Gastrocnemius medialis (tissue), 4 donors: ENCODE data around the gene SLC4A9. TPM values are rescaled to one million over a fixed set of nuclear protein-coding genes. Genes with fewer than 3 reads are reported as not detected.

Experiments
- ATAC-seq, 2 donors: fragments of 150-250 bp; one replicate each; pipeline ENCODE4 v1.9.1; 2016
- DNase-seq, 2 donors: peaks; one replicate each; pipeline ENCODE4 v3.0.0-alpha.2; 2019
- H3K27ac ChIP-seq, 4 donors: fragments of 200-600 bp; sonication (generic); 1 replicate in 1 of 4; 2 replicates in 3 of 4; pipeline ENCODE4 v1.5.1; 2016 to 2018; ENCODE audit warnings: mild to moderate bottlenecking in 2 of 4, moderate library complexity in 1 of 4
- H3K27me3 ChIP-seq, 3 donors: fragments of 200-600 bp; sonication (generic) in 2 of 3; 1 replicate in 1 of 3; 2 replicates in 2 of 3; pipeline versions ENCODE4 v1.5.1 to v1.6.0; 2016 to 2019; ENCODE audit warnings: mild to moderate bottlenecking in 1 of 3, moderate library complexity in 1 of 3
- H3K36me3 ChIP-seq, 2 donors: fragments of 200-600 bp; sonication (generic) in 1 of 2; one replicate each; pipeline ENCODE4 v1.5.1; 2017 to 2018
- H3K4me1 ChIP-seq, 2 donors: fragments of 200-600 bp; sonication (generic) in 1 of 2; one replicate each; pipeline ENCODE4 v1.5.1; 2016 to 2017; ENCODE audit warnings: mild to moderate bottlenecking in 2 of 2
- H3K4me3 ChIP-seq, 4 donors: fragments of 200-600 bp; sonication (generic) in 3 of 4; 1 replicate in 1 of 4; 2 replicates in 3 of 4; pipeline ENCODE4 v1.5.1; 2016 to 2019; ENCODE audit warnings: mild to moderate bottlenecking in 2 of 4
- H3K9me3 ChIP-seq, 3 donors: fragments of 200-600 bp; sonication (generic) in 2 of 3; 1 replicate in 1 of 3; 2 replicates in 2 of 3; pipeline ENCODE4 v1.5.1; 2016 to 2019
- POLR2A ChIP-seq, 2 donors: fragments of 450-650 bp; IDR thresholded peaks; one replicate each; pipeline ENCODE4 v1.6.1; 2017; ENCODE audit warnings: antibody characterized with exemption in 2 of 2, mild to moderate bottlenecking in 2 of 2, moderate library complexity in 2 of 2
- in situ Hi-C, 4 donors: fragments of 200-750 bp; cut with MboI; loops; one replicate each; pipeline versions ENCODE4 v1.15.0 to v1.8.0; 2017; ENCODE audit warnings: low sequenced_read_pairs in 4 of 4
- intact Hi-C: fragments of 100-400 bp; cut with DNase I; formaldehyde crosslinking; loops from one replicate; pipeline ENCODE4 v1.15.1; 2023; ENCODE audit warnings: low total_unique reads
- total RNA-seq, 4 donors: library from RNA; depleted of rRNA; stranded (reverse); fragments of >200 nt; gene quantifications; one replicate each; pipeline versions ENCODE4 v1.1.0 to v1.2.3, GENCODE V29; 2016
- TF ChIP-seq, protein P1 (sequence below), 5 experiments: fragments of 450-650 bp in 3 of 5; fragments of 200-600 bp in 2 of 5; sonication (generic) in 2 of 5; IDR thresholded peaks in 4 of 5; conservative IDR thresholded peaks in 1 of 5; 1 replicate in 4 of 5; 2 replicates in 1 of 5; pipeline ENCODE4 v1.5.1; 2016 to 2019; ENCODE audit warnings: antibody characterized with exemption in 5 of 5, mild to moderate bottlenecking in 3 of 5, moderate library complexity in 3 of 5

SLC4A9 gene
- total RNA-seq, 4 donors from 2014 or later = not detected

DNA sequence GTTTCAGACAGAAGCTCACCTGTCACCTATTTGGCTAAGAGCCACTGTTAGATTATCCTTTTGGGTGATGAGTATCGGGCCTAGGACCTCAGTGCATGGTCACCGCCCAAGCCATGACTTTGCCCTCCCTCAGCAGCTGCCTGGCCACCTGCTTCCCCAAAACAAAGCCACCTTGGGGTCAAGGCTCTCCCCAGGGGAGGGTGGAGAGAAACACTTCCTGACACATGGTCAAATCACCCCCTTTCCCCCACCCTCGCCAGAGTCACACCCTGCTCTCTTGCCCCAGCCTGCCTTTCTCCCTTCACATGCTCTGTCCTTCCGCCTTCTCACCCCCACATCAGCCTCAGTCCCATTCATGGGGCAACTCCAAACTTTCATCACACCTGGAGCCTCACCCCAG lies 11.9 kb upstream of the SLC4A9 start:
- no peaks in the 10 kb centered on the region for H3K27me3 ChIP-seq
- H3K4me1 ChIP-seq = peaks cover 41 to 44% of the 10 kb centered on the region in 2 donors
- peak overlapping the region; percentile 91 to 97 (median 94) for H3K27ac ChIP-seq
- H3K4me3 ChIP-seq = no peak overlapping the region
- in situ Hi-C loops = loop anchor here in 1 of 4 donors (5.0 kb wide), 1 partner anchor 106 kb away; no protein-coding TSS in a partner anchor
- intact Hi-C loops = no loop called here
- DNase-seq (peak in 1 of 2 donors; percentile 20), ATAC-seq (no peak)
- no peaks in the 10 kb centered on the region for H3K9me3 ChIP-seq
- H3K36me3 ChIP-seq = no peaks in the 10 kb centered on the region
- TF ChIP-seq, protein P1, sequence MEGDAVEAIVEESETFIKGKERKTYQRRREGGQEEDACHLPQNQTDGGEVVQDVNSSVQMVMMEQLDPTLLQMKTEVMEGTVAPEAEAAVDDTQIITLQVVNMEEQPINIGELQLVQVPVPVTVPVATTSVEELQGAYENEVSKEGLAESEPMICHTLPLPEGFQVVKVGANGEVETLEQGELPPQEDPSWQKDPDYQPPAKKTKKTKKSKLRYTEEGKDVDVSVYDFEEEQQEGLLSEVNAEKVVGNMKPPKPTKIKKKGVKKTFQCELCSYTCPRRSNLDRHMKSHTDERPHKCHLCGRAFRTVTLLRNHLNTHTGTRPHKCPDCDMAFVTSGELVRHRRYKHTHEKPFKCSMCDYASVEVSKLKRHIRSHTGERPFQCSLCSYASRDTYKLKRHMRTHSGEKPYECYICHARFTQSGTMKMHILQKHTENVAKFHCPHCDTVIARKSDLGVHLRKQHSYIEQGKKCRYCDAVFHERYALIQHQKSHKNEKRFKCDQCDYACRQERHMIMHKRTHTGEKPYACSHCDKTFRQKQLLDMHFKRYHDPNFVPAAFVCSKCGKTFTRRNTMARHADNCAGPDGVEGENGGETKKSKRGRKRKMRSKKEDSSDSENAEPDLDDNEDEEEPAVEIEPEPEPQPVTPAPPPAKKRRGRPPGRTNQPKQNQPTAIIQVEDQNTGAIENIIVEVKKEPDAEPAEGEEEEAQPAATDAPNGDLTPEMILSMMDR (IDR thresholded peaks at IDR 0.05 in 4 of 5, conservative IDR thresholded peaks at IDR 0.05 in 1 of 5) = no peak
- TF ChIP-seq POLR2A (IDR thresholded peaks at IDR 0.05) = no peak

DNA sequence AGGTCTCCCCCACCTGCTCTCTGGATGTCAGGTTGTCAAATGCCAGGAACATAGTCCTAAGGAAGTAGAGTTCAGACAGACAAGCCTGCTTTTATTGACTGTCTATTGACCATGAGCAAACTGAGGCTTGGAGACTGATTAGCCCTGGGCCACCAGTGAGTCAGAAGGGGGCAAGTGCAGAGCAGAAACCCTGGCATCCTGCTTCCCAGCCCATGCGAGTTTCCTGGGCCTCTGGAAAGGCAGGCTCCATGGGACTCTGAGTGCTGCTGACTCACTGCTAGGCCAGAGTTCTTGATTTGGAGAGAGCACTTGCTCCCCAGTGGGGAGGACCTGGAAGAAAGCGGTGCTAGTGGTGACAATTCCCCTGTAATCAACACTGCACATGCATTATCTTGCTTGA lies 10.8 kb upstream of the SLC4A9 start:
- TF ChIP-seq, protein P1 (IDR thresholded peaks at IDR 0.05 in 4 of 5, conservative IDR thresholded peaks at IDR 0.05 in 1 of 5) = no peak
- no peak for TF ChIP-seq POLR2A (IDR thresholded peaks at IDR 0.05)
- Histone ChIP-seq H3K9me3 (no peaks in the 10 kb centered on the region), H3K4me1 (peaks cover 29 to 35% of the 10 kb centered on the region in 2 donors), H3K27me3 (no peaks in the 10 kb centered on the region), H3K4me3 (no peak overlapping the region), H3K36me3 (no peaks in the 10 kb centered on the region), H3K27ac (peak overlapping the region; percentile 91 to 97 (median 94))
- intact Hi-C loops (no loop called here), in situ Hi-C loops (loop anchor here in 1 of 4 donors (5.0 kb wide), 1 partner anchor 107 kb away; no protein-coding TSS in a partner anchor)
- ATAC-seq (no peak), DNase-seq (no peak)

DNA sequence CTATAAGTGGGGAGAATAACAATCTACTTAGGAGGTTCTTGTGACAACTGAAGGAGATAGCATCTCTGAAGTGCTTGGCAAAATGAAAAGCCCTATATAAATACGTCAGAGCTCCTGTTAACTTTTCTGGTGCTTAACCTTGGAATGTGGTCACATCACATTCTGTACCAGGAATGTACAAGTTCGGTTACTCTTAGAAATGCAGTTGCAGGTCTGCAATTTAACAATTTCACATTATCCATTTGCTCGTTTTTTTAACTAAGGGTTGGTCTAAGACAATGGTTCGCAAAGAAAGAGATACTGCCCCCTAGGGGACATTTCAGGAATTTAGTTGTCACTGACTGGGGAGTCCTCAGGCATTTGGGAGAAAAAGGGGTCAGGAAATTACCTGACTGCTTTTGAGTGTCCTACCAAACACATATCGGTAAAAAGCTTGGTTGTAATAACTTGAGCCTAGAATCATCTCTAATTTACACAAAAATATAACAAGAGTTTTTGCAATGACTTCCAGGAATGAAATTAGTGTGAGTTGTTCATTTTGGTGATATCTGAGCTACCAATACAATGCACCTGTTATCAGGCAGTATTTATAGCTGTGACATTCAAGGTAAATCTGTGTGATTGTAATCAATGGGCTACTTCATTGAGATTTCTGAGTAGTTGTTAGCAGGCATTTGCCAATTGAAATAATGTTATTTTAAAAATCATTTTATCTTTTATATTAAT lies 8.2 kb upstream of the SLC4A9 start:
- TF ChIP-seq POLR2A (IDR thresholded peaks at IDR 0.05) = no peak
- TF ChIP-seq, protein P1 (IDR thresholded peaks at IDR 0.05 in 4 of 5, conservative IDR thresholded peaks at IDR 0.05 in 1 of 5) = peak; percentile 82 to 94 (median 86)
- Histone ChIP-seq H3K27me3 (no peaks in the 10 kb centered on the region), H3K9me3 (no peaks in the 10 kb centered on the region), H3K27ac (no peak overlapping the region), H3K36me3 (no peaks in the 10 kb centered on the region), H3K4me3 (no peak overlapping the region), H3K4me1 (peaks cover 14 to 21% of the 10 kb centered on the region in 2 donors)
- in situ Hi-C loops (loop anchor here (5.0 to 25.0 kb wide), 5 partner anchors 104 to 564 kb away; partner anchors contain the start of gene PSD2 (in 1 of the 4)), intact Hi-C loops (no loop called here)
- ATAC-seq = peak in 1 of 2 donors; percentile 39
- DNase-seq = no peak

DNA sequence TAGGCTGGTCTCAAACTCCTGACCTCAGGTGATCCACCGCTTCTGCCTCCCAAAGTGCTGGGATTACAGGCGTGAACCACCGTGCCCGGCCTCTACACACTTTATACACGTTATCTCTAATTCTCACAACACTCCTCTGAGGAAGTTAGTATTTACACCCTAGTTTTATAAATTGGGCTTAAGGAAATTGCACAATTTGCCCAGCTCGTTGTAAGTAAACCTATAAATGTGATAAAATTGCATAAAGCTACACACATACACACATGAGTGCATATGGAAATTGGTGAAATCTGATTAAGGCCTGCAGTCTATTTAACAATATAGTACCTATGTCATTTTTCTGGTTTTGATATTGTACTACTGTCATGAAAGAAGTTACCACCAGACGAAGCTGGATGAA lies 4.4 kb upstream of the SLC4A9 start:
- no peak for ATAC-seq
- in situ Hi-C loops = loop anchor here in 1 of 4 donors (10.0 to 25.0 kb wide), 2 partner anchors 191 to 568 kb away; partner anchors contain the start of gene PSD2
- no peaks in the 10 kb centered on the region for H3K9me3 ChIP-seq
- no peak for TF ChIP-seq POLR2A (IDR thresholded peaks at IDR 0.05)
- TF ChIP-seq, protein P1 (IDR thresholded peaks at IDR 0.05 in 4 of 5, conservative IDR thresholded peaks at IDR 0.05 in 1 of 5) = no peak
- DNase-seq = no peak
- no peak overlapping the region for H3K27ac ChIP-seq
- H3K36me3 ChIP-seq = no peaks in the 10 kb centered on the region
- intact Hi-C loops = no loop called here
- H3K27me3 ChIP-seq = no peaks in the 10 kb centered on the region
- no peak overlapping the region for H3K4me3 ChIP-seq
- peaks cover 6 to 8% of the 10 kb centered on the region in 2 donors for H3K4me1 ChIP-seq
